ENCODE measurements around the gene NTRK3.

The NTRK3 gene

DNA sequence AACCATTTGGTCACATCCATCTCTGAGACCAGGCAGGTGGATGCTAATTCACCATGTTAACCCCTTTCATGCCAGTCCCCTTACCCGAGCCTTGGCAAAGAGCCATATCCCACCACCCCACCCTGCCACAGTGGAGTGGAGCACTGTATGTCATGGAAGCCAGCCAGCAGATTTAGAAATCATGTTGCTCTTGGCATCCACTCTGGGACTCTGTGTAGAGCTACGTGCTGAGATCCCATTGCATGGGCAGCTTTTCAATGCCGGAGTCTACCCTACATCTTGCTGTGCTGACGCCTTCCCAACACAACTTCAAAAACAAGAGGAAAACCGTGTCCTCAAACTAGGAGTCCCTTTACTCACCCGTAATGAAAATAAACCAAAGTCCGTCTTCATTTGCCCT, 131.0 kb downstream of the NTRK3 start:
- TF ChIP-seq, protein P1, sequence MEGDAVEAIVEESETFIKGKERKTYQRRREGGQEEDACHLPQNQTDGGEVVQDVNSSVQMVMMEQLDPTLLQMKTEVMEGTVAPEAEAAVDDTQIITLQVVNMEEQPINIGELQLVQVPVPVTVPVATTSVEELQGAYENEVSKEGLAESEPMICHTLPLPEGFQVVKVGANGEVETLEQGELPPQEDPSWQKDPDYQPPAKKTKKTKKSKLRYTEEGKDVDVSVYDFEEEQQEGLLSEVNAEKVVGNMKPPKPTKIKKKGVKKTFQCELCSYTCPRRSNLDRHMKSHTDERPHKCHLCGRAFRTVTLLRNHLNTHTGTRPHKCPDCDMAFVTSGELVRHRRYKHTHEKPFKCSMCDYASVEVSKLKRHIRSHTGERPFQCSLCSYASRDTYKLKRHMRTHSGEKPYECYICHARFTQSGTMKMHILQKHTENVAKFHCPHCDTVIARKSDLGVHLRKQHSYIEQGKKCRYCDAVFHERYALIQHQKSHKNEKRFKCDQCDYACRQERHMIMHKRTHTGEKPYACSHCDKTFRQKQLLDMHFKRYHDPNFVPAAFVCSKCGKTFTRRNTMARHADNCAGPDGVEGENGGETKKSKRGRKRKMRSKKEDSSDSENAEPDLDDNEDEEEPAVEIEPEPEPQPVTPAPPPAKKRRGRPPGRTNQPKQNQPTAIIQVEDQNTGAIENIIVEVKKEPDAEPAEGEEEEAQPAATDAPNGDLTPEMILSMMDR (IDR thresholded peaks at IDR 0.05; ENCODE audit: low read depth, low read length): no peak
- TF ChIP-seq EZH2phosphoT487 (IDR thresholded peaks at IDR 0.05; ENCODE audit: low read depth): no peak
- Histone ChIP-seq H3K27ac (ENCODE audit: low read length) (no peak overlapping the region), H3K4me2 (ENCODE audit: low read length) (no peak overlapping the region), H4K20me1 (ENCODE audit: insufficient read depth, low read length) (no peaks in the 10 kb centered on the region), H3K36me3 (replicated peaks; ENCODE audit: low read depth, low read length) (no peaks in the 10 kb centered on the region), H3K4me3 (ENCODE audit: low read length) (no peak overlapping the region), H2AFZ (ENCODE audit: low read depth, low read length) (no peak overlapping the region), H3K79me2 (ENCODE audit: low read length) (no peaks in the 10 kb centered on the region), H3K27me3 (ENCODE audit: low read depth, low read length) (peaks cover 80% of the 10 kb centered on the region), H3K9me3 (ENCODE audit: insufficient read depth, low read length) (no peaks in the 10 kb centered on the region), H3K9ac (ENCODE audit: low read length) (no peak overlapping the region), H3K4me1 (ENCODE audit: low read length) (no peaks in the 10 kb centered on the region)

DNA sequence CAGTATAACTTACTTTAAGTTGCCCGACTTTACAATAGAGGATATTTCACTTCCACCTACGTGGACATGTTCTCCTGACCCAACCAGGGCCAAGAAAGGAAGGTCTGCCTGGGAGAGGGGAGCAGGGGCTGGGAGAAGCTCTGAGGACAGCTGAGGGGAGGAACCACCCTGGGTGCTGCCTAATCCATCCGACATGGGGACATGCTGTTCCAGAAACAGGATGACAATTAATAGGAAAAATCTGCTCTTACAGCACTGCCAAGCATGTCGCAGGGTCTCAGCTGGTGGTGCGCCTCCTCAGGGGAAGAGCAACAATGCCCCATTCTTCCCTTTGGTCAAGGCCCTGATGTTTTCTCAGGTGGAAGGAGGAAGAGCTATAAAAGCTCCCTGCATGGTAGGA, 132.3 kb downstream of the NTRK3 start:
- H4K20me1 ChIP-seq (ENCODE audit: insufficient read depth, low read length): no peaks in the 10 kb centered on the region
- H3K27me3 ChIP-seq (ENCODE audit: low read depth, low read length): peaks cover 89% of the 10 kb centered on the region
- no peaks in the 10 kb centered on the region for H3K79me2 ChIP-seq (ENCODE audit: low read length)
- no peaks in the 10 kb centered on the region for H3K4me1 ChIP-seq (ENCODE audit: low read length)
- H3K9me3 ChIP-seq (ENCODE audit: insufficient read depth, low read length): no peaks in the 10 kb centered on the region
- no peak overlapping the region for H3K27ac ChIP-seq (ENCODE audit: low read length)
- no peak overlapping the region for H3K4me2 ChIP-seq (ENCODE audit: low read length)
- TF ChIP-seq EZH2phosphoT487 (IDR thresholded peaks at IDR 0.05; ENCODE audit: low read depth): no peak
- TF ChIP-seq, protein P1 (IDR thresholded peaks at IDR 0.05; ENCODE audit: low read depth, low read length): no peak
- H3K9ac ChIP-seq (ENCODE audit: low read length): no peak overlapping the region
- no peak overlapping the region for H3K4me3 ChIP-seq (ENCODE audit: low read length)
- H3K36me3 ChIP-seq (replicated peaks; ENCODE audit: low read depth, low read length): no peaks in the 10 kb centered on the region
- H2AFZ ChIP-seq (ENCODE audit: low read depth, low read length): no peak overlapping the region

DNA sequence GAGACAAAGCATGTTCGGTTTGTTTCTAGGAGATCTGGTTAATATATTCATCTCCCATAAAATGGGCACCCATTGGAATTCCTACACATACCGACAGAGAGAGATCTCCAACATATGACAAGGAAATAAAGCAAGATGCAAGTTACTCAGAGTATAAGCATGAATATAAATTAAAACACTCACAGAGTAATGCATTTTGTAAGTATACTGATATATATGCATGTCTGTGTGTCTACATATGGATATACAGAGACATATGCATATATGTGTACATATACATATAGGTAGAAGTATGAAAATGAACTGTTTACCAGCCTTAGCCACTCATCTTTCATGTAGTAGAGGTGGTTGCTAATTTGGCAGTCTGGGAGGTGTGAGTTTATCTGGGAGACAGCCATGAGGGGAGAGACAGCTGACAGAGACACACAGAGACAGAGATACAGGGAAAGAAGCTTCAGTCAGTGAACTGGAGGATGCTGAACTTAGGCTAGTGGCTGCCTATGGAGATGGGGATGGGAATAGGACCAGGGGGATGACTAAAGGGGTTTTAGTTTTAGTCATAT, 134.5 kb downstream of the NTRK3 start:
- no peak for TF ChIP-seq EZH2phosphoT487 (IDR thresholded peaks at IDR 0.05; ENCODE audit: low read depth)
- TF ChIP-seq, protein P1 (IDR thresholded peaks at IDR 0.05; ENCODE audit: low read depth, low read length): no peak
- Histone ChIP-seq H3K9me3 (ENCODE audit: insufficient read depth, low read length) (no peaks in the 10 kb centered on the region), H3K9ac (ENCODE audit: low read length) (no peak overlapping the region), H2AFZ (ENCODE audit: low read depth, low read length) (no peak overlapping the region), H3K4me2 (ENCODE audit: low read length) (no peak overlapping the region), H3K36me3 (replicated peaks; ENCODE audit: low read depth, low read length) (no peaks in the 10 kb centered on the region), H3K79me2 (ENCODE audit: low read length) (no peaks in the 10 kb centered on the region), H3K27ac (ENCODE audit: low read length) (no peak overlapping the region), H4K20me1 (ENCODE audit: insufficient read depth, low read length) (no peaks in the 10 kb centered on the region), H3K4me1 (ENCODE audit: low read length) (no peaks in the 10 kb centered on the region), H3K27me3 (ENCODE audit: low read depth, low read length) (peaks cover 91% of the 10 kb centered on the region), H3K4me3 (ENCODE audit: low read length) (no peak overlapping the region)

DNA sequence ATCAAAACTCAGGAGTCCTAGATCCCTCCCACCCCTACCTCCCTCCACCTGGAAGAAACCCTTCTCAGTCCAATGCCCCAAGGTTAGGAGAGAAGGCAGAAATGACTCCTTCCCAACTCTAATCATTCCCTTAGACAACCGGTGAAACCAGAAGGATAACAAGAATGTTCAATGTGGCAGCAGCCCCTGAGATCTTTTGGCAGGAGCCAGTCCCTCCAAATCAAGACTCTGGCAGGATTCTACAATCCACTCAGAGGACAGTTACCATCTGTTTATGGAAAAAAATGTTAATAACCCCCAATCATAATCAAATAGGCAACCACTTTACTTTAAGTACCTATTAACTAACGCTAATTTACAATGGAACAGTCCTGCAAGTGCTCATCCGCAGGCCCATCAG, 136.5 kb downstream of the NTRK3 start:
- H3K4me1 ChIP-seq (ENCODE audit: low read length): no peaks in the 10 kb centered on the region
- H3K4me3 ChIP-seq (ENCODE audit: low read length): no peak overlapping the region
- no peak overlapping the region for H3K27ac ChIP-seq (ENCODE audit: low read length)
- H3K27me3 ChIP-seq (ENCODE audit: low read depth, low read length): peaks cover 83% of the 10 kb centered on the region
- no peak for TF ChIP-seq EZH2phosphoT487 (IDR thresholded peaks at IDR 0.05; ENCODE audit: low read depth)
- TF ChIP-seq, protein P1 (IDR thresholded peaks at IDR 0.05; ENCODE audit: low read depth, low read length): no peak
- H3K36me3 ChIP-seq (replicated peaks; ENCODE audit: low read depth, low read length): no peaks in the 10 kb centered on the region
- H3K9ac ChIP-seq (ENCODE audit: low read length): no peak overlapping the region
- no peaks in the 10 kb centered on the region for H3K79me2 ChIP-seq (ENCODE audit: low read length)
- no peaks in the 10 kb centered on the region for H4K20me1 ChIP-seq (ENCODE audit: insufficient read depth, low read length)
- no peak overlapping the region for H2AFZ ChIP-seq (ENCODE audit: low read depth, low read length)
- no peaks in the 10 kb centered on the region for H3K9me3 ChIP-seq (ENCODE audit: insufficient read depth, low read length)
- H3K4me2 ChIP-seq (ENCODE audit: low read length): no peak overlapping the region
